Astrocyte (in vitro differentiated cells and primary cell): ENCODE measurements around the gene TEAD1. TPM values are rescaled to one million over a fixed set of nuclear protein-coding genes. Genes with fewer than 3 reads are reported as not detected.

Experiments
- DNase-seq: peaks from one replicate; pipeline ENCODE4 v3.0.0-alpha.2; 2010; ENCODE audit warnings: low read depth
- FAIRE-seq: peaks from 2 replicates; lab custom pipeline; 2011; peaks lifted over from hg19 to GRCh38; lab: Jason Lieb, UNC
- H2AFZ ChIP-seq: 2 replicates; pipeline ENCODE4 v1.6.0; 2012; ENCODE audit warnings: low read depth, low read length, inconsistent platforms
- H3K27ac ChIP-seq: 2 replicates; pipeline ENCODE4 v1.5.1; 2011; ENCODE audit warnings: low read depth, low read length, inconsistent platforms
- H3K27me3 ChIP-seq: 2 replicates; pipeline ENCODE4 v1.6.0; 2011; ENCODE audit warnings: low read length, inconsistent platforms; ENCODE audit not compliant: insufficient read depth
- H3K36me3 ChIP-seq: 2 replicates; pipeline ENCODE4 v1.5.1; 2011; ENCODE audit warnings: low read length, inconsistent platforms; ENCODE audit not compliant: insufficient read depth
- H3K4me1 ChIP-seq: 2 replicates; pipeline ENCODE4 v1.5.1; 2011; ENCODE audit warnings: low read length, inconsistent platforms; ENCODE audit not compliant: insufficient read depth
- H3K4me2 ChIP-seq: 2 replicates; pipeline ENCODE4 v1.6.0; 2012; ENCODE audit warnings: low read length, inconsistent platforms
- H3K4me3 ChIP-seq: 2 replicates; pipeline ENCODE4 v1.5.1; 2011; ENCODE audit warnings: low read depth, mild to moderate bottlenecking, low read length, inconsistent platforms; ENCODE audit not compliant: insufficient read depth
- H3K79me2 ChIP-seq: 2 replicates; pipeline ENCODE4 v1.6.0; 2012; ENCODE audit warnings: mild to moderate bottlenecking, low read length, inconsistent platforms; ENCODE audit not compliant: insufficient read depth
- H3K9ac ChIP-seq: 2 replicates; pipeline ENCODE4 v1.6.0; 2012; ENCODE audit warnings: mild to moderate bottlenecking, low read length, inconsistent platforms
- H3K9me3 ChIP-seq: 2 replicates; pipeline ENCODE4 v1.5.1; 2012; ENCODE audit warnings: low read depth, mild to moderate bottlenecking, low read length, inconsistent platforms; ENCODE audit not compliant: insufficient read depth
- H4K20me1 ChIP-seq: 2 replicates; pipeline ENCODE4 v1.6.0; 2012; ENCODE audit warnings: low read length, inconsistent platforms; ENCODE audit not compliant: insufficient read depth
- H3K27ac Mint-ChIP-seq: one replicate; pipeline ENCODE4 v1.8.0; 2021; ENCODE audit warnings: mild to moderate bottlenecking, mixed read lengths; ENCODE audit not compliant: unreplicated experiment
- H3K27me3 Mint-ChIP-seq: one replicate; pipeline ENCODE4 v1.8.0; 2021; ENCODE audit warnings: low read depth, mixed read lengths; ENCODE audit not compliant: unreplicated experiment
- H3K36me3 Mint-ChIP-seq: one replicate; pipeline ENCODE4 v1.8.0; 2021; ENCODE audit warnings: low read depth, mixed read lengths; ENCODE audit not compliant: unreplicated experiment
- H3K4me1 Mint-ChIP-seq: one replicate; pipeline ENCODE4 v1.8.0; 2021; ENCODE audit warnings: low read depth, mixed read lengths; ENCODE audit not compliant: unreplicated experiment
- H3K4me3 Mint-ChIP-seq: one replicate; pipeline ENCODE4 v1.8.0; 2021; ENCODE audit warnings: mild to moderate bottlenecking, moderate library complexity, mixed read lengths; ENCODE audit not compliant: unreplicated experiment
- H3K9me3 Mint-ChIP-seq: one replicate; pipeline ENCODE4 v1.8.0; 2021; ENCODE audit warnings: mild to moderate bottlenecking, mixed read lengths; ENCODE audit not compliant: unreplicated experiment
- EZH2 ChIP-seq: IDR thresholded peaks from 2 replicates; pipeline ENCODE4 v1.6.1; 2012; ENCODE audit warnings: mild to moderate bottlenecking, low read length, inconsistent platforms; ENCODE audit not compliant: insufficient read depth
- total RNA-seq: library from RNA; stranded (reverse); gene quantifications from 2 replicates; pipeline ENCODE4 v1.2.1, GENCODE V29; 2021
- TF ChIP-seq, protein P1 (sequence below): IDR thresholded peaks from 2 replicates; pipeline ENCODE4 v1.5.1; 2011; ENCODE audit warnings: low read depth, mild to moderate bottlenecking, inconsistent platforms, low read length, moderate library complexity; ENCODE audit not compliant: insufficient read depth

Gene TEAD1
- total RNA-seq, 1 donor from 2014 or later, result 149 TPM

DNA sequence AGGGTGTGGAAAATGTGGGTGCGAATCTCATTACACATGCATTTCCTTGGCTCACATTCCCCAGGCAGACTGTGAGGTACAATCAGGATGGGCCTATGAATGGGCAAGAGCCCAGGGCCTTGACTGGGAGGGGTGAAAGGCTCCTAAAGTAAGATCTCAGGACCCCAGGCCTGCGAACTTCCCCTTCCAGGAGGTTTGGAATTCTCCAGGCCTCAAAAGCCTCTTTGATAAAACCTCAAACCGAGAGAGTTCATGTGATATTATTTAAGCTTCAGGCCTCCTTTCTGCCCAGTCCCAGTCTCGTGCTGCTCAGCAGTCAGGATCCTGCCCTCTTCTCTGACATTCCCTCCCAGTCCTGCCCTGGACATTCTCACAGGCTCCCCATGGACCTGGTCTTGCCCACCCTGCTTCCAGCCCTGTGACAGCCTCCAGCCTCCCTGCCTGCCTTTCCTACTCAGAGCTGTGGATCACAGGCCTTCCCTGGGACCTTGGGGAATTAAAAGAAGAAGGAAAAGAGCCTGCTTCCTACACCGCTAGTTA, 37.3 kb upstream of the TEAD1 start:
- no peaks in the 10 kb centered on the region for H4K20me1 ChIP-seq
- H3K9ac ChIP-seq, result no peak overlapping the region
- H3K9me3 ChIP-seq, result no peaks in the 10 kb centered on the region
- H3K79me2 ChIP-seq, result no peaks in the 10 kb centered on the region
- no peak overlapping the region for H3K27ac ChIP-seq
- no peak overlapping the region for H3K4me2 ChIP-seq
- peaks cover 2% of the 10 kb centered on the region for H3K36me3 Mint-ChIP-seq
- TF ChIP-seq, protein P1, sequence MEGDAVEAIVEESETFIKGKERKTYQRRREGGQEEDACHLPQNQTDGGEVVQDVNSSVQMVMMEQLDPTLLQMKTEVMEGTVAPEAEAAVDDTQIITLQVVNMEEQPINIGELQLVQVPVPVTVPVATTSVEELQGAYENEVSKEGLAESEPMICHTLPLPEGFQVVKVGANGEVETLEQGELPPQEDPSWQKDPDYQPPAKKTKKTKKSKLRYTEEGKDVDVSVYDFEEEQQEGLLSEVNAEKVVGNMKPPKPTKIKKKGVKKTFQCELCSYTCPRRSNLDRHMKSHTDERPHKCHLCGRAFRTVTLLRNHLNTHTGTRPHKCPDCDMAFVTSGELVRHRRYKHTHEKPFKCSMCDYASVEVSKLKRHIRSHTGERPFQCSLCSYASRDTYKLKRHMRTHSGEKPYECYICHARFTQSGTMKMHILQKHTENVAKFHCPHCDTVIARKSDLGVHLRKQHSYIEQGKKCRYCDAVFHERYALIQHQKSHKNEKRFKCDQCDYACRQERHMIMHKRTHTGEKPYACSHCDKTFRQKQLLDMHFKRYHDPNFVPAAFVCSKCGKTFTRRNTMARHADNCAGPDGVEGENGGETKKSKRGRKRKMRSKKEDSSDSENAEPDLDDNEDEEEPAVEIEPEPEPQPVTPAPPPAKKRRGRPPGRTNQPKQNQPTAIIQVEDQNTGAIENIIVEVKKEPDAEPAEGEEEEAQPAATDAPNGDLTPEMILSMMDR, result no peak
- TF ChIP-seq EZH2, result no peak
- peaks cover 7% of the 10 kb centered on the region for H3K4me1 ChIP-seq
- no peaks in the 10 kb centered on the region for H3K27me3 ChIP-seq
- H3K4me3 Mint-ChIP-seq, result no peak overlapping the region
- no peaks in the 10 kb centered on the region for H3K27me3 Mint-ChIP-seq
- no peaks in the 10 kb centered on the region for H3K36me3 ChIP-seq
- H3K4me1 Mint-ChIP-seq, result peaks cover 7% of the 10 kb centered on the region
- H3K9me3 Mint-ChIP-seq, result no peaks in the 10 kb centered on the region
- H2AFZ ChIP-seq, result peak overlapping the region; percentile 7
- H3K4me3 ChIP-seq, result no peak overlapping the region
- DNase-seq, result no peak
- FAIRE-seq, result no peak
- peak overlapping the region; percentile 55 for H3K27ac Mint-ChIP-seq

DNA sequence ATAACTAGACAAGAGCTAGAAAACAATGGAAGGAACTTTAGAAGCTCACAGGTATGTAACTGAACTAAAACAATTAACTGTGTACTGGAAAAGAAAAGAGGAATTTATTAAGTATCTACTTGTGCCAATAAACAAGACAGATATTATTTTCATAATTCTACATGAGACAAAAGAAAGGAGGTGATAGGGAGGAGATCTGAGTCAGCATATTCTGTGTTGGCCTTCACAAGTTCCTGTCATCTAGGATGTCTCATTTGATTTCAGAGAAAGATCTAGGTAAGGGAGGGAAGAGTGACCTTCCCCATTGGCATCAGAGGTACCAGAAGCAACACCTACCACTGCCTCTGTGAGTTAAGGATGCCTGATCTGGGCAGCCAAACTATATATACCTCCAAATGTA, 34.8 kb upstream of the TEAD1 start:
- no peak for FAIRE-seq
- H3K9me3 Mint-ChIP-seq, result no peaks in the 10 kb centered on the region

DNA sequence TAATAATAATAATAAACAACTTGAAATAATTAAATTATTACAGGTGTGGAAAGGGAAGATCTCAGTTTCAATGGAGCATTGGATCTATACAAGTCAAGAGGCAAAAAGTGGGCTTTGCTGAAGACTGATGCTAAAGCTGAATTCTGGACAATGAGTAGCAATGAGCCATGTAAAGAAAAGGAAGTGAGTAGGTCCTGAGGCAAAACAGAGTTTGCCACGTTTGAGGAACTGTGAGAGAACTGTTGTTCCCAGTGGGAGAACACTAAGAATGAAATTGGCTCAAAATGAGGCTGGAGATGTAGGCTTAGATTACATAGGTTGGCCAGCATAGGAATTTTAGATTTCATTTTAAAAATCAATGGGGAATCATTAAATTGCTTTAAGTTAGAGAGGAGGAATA, 33.9 kb upstream of the TEAD1 start:
- Histone ChIP-seq H3K27ac (no peak overlapping the region), H3K27me3 (no peaks in the 10 kb centered on the region), H3K36me3 (no peaks in the 10 kb centered on the region), H3K79me2 (no peaks in the 10 kb centered on the region), H3K9me3 (no peaks in the 10 kb centered on the region), H3K9ac (no peak overlapping the region), H4K20me1 (no peaks in the 10 kb centered on the region), H3K4me2 (no peak overlapping the region), H3K4me3 (no peak overlapping the region), H2AFZ (no peak overlapping the region), H3K4me1 (peaks cover 10% of the 10 kb centered on the region)
- Mint-ChIP-seq H3K27ac (no peak overlapping the region), H3K36me3 (peaks cover 2% of the 10 kb centered on the region), H3K4me3 (no peak overlapping the region), H3K4me1 (peaks cover 16% of the 10 kb centered on the region), H3K27me3 (no peaks in the 10 kb centered on the region), H3K9me3 (no peaks in the 10 kb centered on the region)
- TF ChIP-seq EZH2, result no peak
- TF ChIP-seq, protein P1, result no peak
- DNase-seq (no peak), FAIRE-seq (no peak)

More for the DNA sequence above, 34.8 kb upstream of the TEAD1 start:
- no peak overlapping the region for H3K27ac ChIP-seq
- H3K36me3 ChIP-seq, result no peaks in the 10 kb centered on the region
- H3K4me3 ChIP-seq, result no peak overlapping the region
- no peak overlapping the region for H3K9ac ChIP-seq
- Mint-ChIP-seq H3K27me3 (no peaks in the 10 kb centered on the region), H3K4me3 (no peak overlapping the region), H3K36me3 (peaks cover 2% of the 10 kb centered on the region), H3K27ac (peak overlapping the region; percentile 12), H3K4me1 (peaks cover 16% of the 10 kb centered on the region)
- H3K4me1 ChIP-seq, result peaks cover 10% of the 10 kb centered on the region
- no peaks in the 10 kb centered on the region for H3K9me3 ChIP-seq
- no peak overlapping the region for H2AFZ ChIP-seq
- no peaks in the 10 kb centered on the region for H3K79me2 ChIP-seq
- no peak for TF ChIP-seq EZH2
- TF ChIP-seq, protein P1, result no peak
- no peak overlapping the region for H3K4me2 ChIP-seq
- no peaks in the 10 kb centered on the region for H4K20me1 ChIP-seq
- no peaks in the 10 kb centered on the region for H3K27me3 ChIP-seq
- DNase-seq, result no peak
